Spinal cord (tissue), 10 donors: Measurements from ENCODE around the gene NFATC3. TPM values are rescaled to one million over a fixed set of nuclear protein-coding genes. Genes with fewer than 3 reads are reported as not detected.

Experiments used
- DNase-seq, 6 donors: peaks; one replicate each; pipeline versions ENCODE4 v3.0.0 to v3.0.0-alpha.2; 2013 to 2015; ENCODE audit warnings: low spot score in 6 of 6, low read depth in 4 of 6
- H3K27ac ChIP-seq: one replicate; pipeline ENCODE4 v1.5.1; 2013; ENCODE audit warnings: low read depth, low read length, control low read depth
- H3K27me3 ChIP-seq: one replicate; pipeline ENCODE4 v1.6.1; 2013; ENCODE audit warnings: low read length; ENCODE audit not compliant: control insufficient read depth, insufficient read depth
- H3K36me3 ChIP-seq: one replicate; pipeline ENCODE4 v1.6.1; 2013; ENCODE audit warnings: low read length; ENCODE audit not compliant: control insufficient read depth, insufficient read depth
- H3K4me1 ChIP-seq: one replicate; pipeline ENCODE4 v1.6.1; 2013; ENCODE audit warnings: low read length; ENCODE audit not compliant: control insufficient read depth, insufficient read depth
- H3K4me3 ChIP-seq: one replicate; pipeline ENCODE4 v1.5.1; 2013; ENCODE audit warnings: low read depth, low read length, control low read depth
- H3K9me3 ChIP-seq: one replicate; pipeline ENCODE4 v1.6.1; 2013; ENCODE audit warnings: low read length; ENCODE audit not compliant: control insufficient read depth, insufficient read depth
- WGBS: methylation state at CpG from one replicate; pipeline ENCODE4 v1.1.5; 2013; ENCODE audit warnings: missing lambda C conversion rate; ENCODE audit not compliant: insufficient coverage; 5-methylcytosine and 5-hydroxymethylcytosine counted together
- polyA plus RNA-seq, 2 donors: library from polyadenylated mRNA; unstranded; fragments of 120-200 nt; gene quantifications; one replicate each; pipeline ENCODE4 v1.2.1, GENCODE V29; 2013; ENCODE audit not compliant: insufficient read length in 2 of 2
- total RNA-seq, 2 donors: library from RNA; depleted of rRNA in 1 of 2; stranded (reverse); fragments of 120-200 nt in 1 of 2; fragments of >200 nt in 1 of 2; gene quantifications; one replicate each; pipeline versions ENCODE4 v1.2.3 to v1.2.4, GENCODE V29; 2013 to 2014
- donor health status: healthy.

The NFATC3 gene
- total and polyA plus RNA-seq, 4 donors = 15.1 to 36.7 (median 20.8) TPM

DNA sequence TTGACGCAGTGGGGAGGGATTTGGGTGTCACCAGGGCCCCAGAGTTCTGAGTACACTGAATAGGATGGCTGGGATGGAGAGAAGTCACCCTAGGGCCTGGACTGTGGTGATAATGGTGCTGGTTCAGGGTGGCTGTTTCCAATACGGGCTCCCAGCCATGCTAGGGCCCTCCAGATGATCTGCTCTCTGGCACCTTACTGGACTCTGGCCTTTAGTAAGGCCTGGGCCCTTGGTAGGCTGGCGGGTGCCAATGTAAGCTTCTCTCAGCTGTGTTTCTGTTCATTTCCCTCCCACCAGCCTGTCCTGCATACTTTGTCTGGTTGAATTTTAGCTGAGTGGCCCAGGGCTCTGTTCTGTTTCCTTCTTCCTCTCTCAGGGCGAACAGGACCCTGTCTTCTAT lies 162.8 kb downstream of the NFATC3 start:
- DNase-seq = no peak
- WGBS = 68% methylated on average over 3 of the region's 4 CpGs
- Histone ChIP-seq H3K9me3 (no peaks in the 10 kb centered on the region), H3K4me3 (no peak overlapping the region), H3K27me3 (no peaks in the 10 kb centered on the region), H3K4me1 (peaks cover 28% of the 10 kb centered on the region), H3K36me3 (peaks cover 45% of the 10 kb centered on the region), H3K27ac (no peak overlapping the region)

DNA sequence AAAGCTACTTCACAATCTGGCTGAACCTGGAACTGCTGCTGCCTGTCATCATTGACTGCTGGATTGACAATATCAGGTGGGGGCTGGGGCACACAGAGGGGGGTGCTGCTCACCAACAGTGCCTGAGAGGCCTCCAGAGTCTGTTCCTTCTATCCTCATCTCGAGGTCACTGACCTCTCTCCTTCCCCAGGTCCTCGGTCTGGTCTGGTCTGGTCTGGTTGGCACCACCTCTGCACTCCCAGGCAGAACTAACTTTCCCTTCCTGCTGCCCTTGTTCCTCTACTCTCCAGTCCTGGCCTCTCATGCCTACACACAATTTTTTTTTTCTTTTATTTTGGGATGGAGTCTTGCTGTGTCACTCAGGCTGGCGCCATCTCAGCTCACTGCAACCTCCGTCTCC lies 164.2 kb downstream of the NFATC3 start:
- Histone ChIP-seq H3K4me1 (peaks cover 25% of the 10 kb centered on the region), H3K27me3 (no peaks in the 10 kb centered on the region), H3K27ac (no peak overlapping the region), H3K36me3 (peaks cover 58% of the 10 kb centered on the region), H3K4me3 (no peak overlapping the region), H3K9me3 (no peaks in the 10 kb centered on the region)
- no peak for DNase-seq
- 87% methylated on average over 3 of the region's 4 CpGs for WGBS

DNA sequence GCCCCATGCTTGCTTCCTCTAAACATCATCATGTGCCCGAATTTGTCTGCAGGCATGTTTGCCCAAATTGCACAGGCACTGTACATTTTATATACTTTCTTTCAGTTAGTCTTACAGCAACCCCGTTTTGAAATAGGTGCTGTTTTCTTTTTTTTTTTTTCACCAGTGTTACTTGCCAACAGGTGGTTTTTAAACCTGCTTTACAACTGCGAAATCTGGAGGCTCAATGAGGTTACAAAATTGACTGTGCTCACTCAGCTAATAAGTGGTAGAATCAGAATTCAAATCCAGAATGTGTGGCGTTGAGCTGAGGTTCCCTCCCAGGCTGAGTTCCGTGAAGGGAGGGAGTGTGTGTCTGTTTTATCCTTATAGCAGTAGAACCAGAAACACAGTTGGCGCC lies 165.8 kb downstream of the NFATC3 start:
- 95% methylated on average over 5 of the region's 6 CpGs for WGBS
- DNase-seq = no peak
- Histone ChIP-seq H3K4me1 (peaks cover 14% of the 10 kb centered on the region), H3K27ac (no peak overlapping the region), H3K4me3 (no peak overlapping the region), H3K36me3 (peaks cover 74% of the 10 kb centered on the region), H3K27me3 (no peaks in the 10 kb centered on the region), H3K9me3 (no peaks in the 10 kb centered on the region)

DNA sequence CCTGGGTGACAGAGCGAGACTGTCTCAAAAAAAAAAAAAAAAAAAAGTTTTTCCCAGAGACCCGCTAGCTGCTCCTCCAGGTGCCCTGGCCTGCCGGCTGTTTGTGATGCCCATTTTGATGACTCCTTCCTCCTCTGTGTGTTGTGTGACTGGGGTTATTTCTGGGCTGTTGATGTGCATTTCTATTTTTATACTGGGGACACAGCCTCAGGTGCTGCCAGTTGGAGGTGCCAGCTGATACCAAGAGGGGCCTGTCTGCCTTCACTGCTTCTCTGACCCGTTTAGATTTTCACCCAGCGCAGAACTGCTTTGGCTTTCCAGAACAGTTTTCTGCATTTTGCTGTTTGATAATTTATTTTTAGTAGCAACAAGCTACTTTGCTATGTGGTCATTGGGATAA lies 166.7 kb downstream of the NFATC3 start:
- no peak for DNase-seq
- Histone ChIP-seq H3K4me1 (peaks cover 5% of the 10 kb centered on the region), H3K27me3 (no peaks in the 10 kb centered on the region), H3K36me3 (peaks cover 80% of the 10 kb centered on the region), H3K4me3 (no peak overlapping the region), H3K9me3 (no peaks in the 10 kb centered on the region), H3K27ac (no peak overlapping the region)
- 93% methylated on average over 3 of the region's 5 CpGs for WGBS

DNA sequence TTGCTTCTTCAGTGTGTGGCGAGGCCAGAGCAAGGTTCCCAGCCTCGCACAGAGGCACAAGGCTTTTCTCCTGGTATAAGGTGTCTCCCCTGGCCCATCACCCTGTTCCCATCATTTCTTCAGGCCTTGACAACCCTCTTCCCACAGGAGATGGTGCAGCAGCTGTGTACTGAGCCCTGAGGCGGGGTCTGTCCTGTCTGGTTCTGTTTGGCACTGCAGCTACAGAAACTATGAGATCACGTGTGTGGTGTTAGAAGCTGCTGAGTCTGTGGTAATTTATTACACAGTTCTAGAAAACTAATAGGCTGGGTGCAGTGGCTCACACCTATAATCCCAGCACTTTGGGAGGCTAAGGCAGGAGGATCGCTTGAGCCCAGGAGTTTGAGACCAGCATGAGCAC lies 167.2 kb downstream of the NFATC3 start:
- no peaks in the 10 kb centered on the region for H3K9me3 ChIP-seq
- no peak overlapping the region for H3K27ac ChIP-seq
- H3K4me1 ChIP-seq = peaks cover 2% of the 10 kb centered on the region
- WGBS = 92% methylated on average over 3 of the region's 5 CpGs
- no peak overlapping the region for H3K4me3 ChIP-seq
- DNase-seq = no peak
- no peaks in the 10 kb centered on the region for H3K27me3 ChIP-seq
- H3K36me3 ChIP-seq = peaks cover 80% of the 10 kb centered on the region

DNA sequence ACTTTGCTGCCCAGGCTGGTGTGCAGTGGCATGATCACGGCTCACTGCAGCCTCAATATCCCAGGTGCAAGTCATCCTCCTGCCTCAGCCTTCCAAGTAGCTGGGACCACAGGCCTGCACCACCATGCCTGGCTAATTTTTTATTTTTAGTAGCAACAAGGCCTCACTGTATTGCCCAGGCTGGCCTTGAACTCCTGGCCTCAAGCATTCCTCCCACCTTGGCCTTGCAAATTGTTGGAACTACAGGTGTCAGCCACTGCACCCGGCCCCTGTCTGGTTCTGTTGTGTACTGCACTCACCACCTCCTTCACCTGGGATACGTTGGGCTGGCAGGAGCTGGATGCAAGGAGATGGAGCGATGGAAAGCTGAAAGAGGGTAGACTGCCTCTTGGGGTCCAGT lies 168.6 kb downstream of the NFATC3 start:
- DNase-seq = no peak
- peaks cover 7% of the 10 kb centered on the region for H3K4me1 ChIP-seq
- peaks cover 83% of the 10 kb centered on the region for H3K36me3 ChIP-seq
- 83% methylated on average over 2 of the region's 4 CpGs for WGBS
- no peaks in the 10 kb centered on the region for H3K9me3 ChIP-seq
- H3K27ac ChIP-seq = no peak overlapping the region
- no peak overlapping the region for H3K4me3 ChIP-seq
- H3K27me3 ChIP-seq = no peaks in the 10 kb centered on the region

DNA sequence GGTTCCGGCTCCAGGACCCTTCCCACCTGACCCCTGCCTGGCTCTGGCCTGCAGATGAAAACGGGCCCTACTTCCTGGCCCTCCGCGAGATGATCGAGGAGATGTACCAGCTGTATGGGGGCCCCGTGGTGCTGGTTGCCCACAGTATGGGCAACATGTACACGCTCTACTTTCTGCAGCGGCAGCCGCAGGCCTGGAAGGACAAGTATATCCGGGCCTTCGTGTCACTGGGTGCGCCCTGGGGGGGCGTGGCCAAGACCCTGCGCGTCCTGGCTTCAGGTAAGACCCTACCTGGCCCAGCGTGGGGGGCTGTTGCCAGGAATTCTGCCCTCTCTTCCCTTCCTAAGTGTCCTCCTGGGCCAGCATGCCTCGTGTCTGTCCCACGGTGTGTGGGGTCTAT lies 170.5 kb downstream of the NFATC3 start:
- Histone ChIP-seq H3K27ac (no peak overlapping the region), H3K36me3 (peaks cover 85% of the 10 kb centered on the region), H3K9me3 (no peaks in the 10 kb centered on the region), H3K27me3 (no peaks in the 10 kb centered on the region), H3K4me3 (no peak overlapping the region), H3K4me1 (peaks cover 7% of the 10 kb centered on the region)
- no peak for DNase-seq
- WGBS = 95% methylated on average over 18 of the region's 18 CpGs

DNA sequence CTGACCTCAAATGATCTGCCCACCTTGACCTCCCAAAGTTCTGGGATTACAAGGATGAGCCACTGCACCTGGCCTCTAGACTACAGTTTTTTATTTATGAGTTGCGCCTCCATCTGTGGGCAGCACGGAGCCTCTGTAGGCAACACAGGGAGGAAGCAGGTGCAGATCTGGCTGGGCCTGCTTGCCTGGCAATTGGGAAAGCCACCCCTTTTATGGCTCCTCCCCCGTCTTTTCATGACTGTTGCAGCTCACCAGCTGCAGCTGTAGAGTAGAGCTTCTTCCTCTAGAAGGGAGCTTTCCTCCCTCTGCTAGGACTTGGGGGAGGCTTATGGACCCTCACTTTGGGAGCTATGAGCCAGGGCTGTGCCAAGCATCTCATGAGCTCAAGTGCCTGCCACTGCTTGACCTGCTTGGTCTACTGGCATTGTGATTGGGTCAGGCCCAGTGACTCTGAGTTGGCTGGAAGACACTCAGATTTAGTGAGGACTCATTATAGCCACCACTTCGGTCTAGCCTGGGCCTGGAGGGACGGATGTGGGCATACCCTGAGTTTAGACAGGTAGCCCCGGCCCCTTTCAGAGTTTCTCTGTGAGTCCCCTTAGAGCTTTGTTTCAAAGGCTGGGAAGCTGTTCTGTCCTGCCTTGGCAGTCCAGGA lies 172.2 kb downstream of the NFATC3 start:
- DNase-seq = peak in 1 of 6 donors; percentile 28
- Histone ChIP-seq H3K36me3 (peaks cover 82% of the 10 kb centered on the region), H3K4me1 (peaks cover 7% of the 10 kb centered on the region), H3K9me3 (no peaks in the 10 kb centered on the region), H3K27me3 (no peaks in the 10 kb centered on the region), H3K4me3 (no peak overlapping the region), H3K27ac (no peak overlapping the region)
- 74% methylated on average over 5 of the region's 6 CpGs for WGBS

DNA sequence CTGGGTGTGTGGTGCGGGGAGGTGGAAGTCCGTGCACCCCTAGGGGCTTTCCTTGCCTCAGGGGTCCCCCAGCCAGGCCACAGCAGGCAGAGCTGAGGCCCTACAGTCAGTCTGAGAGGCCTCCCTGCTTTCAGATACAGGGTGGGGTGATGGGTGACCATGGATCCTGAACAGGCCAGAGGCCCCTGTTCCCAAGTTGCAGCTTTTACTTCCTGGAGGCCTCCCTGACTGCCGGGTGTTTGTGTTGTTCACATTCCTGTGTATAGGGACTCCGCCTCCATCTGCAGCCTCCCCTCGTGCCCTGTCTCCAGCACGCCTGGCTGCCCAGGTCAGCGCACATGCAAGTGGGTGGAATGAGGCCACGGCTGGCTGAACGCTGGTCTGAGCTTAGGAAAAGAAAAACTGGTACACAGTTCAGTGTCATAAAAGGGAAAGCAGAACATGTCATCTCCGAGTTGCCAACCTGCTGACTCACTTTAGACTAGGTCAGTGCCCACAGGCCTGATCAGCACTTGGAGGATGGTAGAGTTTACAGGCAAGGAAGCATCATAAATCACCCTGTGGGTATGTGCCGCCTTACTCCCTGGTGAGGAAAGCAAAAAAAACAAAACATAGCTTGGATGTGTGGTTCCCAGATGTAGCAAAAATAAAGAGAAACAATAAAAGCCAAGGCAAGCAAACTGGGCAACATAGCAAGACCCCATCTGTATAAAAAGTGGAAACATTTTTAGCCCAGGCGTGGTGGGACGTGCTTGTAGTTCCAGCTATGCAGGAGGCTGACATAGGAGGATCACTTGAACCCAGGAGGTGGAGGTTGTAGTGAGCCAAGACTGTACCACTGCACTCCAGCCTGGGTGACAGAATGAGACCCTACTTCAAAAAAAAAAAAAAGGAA lies 173.0 kb downstream of the NFATC3 start:
- H3K4me3 ChIP-seq = no peak overlapping the region
- WGBS = 58% methylated on average over 12 of the region's 13 CpGs
- peaks cover 7% of the 10 kb centered on the region for H3K4me1 ChIP-seq
- H3K27me3 ChIP-seq = no peaks in the 10 kb centered on the region
- no peaks in the 10 kb centered on the region for H3K9me3 ChIP-seq
- DNase-seq = no peak
- no peak overlapping the region for H3K27ac ChIP-seq
- H3K36me3 ChIP-seq = peaks cover 75% of the 10 kb centered on the region
